A673 (cell line): ENCODE results near the gene KRTAP5-7. TPM values are rescaled to one million over a fixed set of nuclear protein-coding genes. Genes with fewer than 3 reads are reported as not detected.

Source experiments
- BruUV-seq: library from RNA; stranded (reverse); fragments of 400-500 nt; replicated peaks from 2 replicates; lab custom pipeline; 2021; lab: Mats Ljungman, UMichigan
- CTCF ChIA-PET: fragments of 300-600 bp; sonication (Branson Sonifier 250); formaldehyde crosslinking; loops from one replicate; lab custom pipeline; 2022; ENCODE audit warnings: antibody characterized with exemption; lab: Charles Lee
- POLR2A ChIA-PET: fragments of 300-600 bp; sonication (Branson Sonifier 250); formaldehyde crosslinking; loops from one replicate; lab custom pipeline; 2022; ENCODE audit warnings: antibody characterized with exemption; ENCODE audit not compliant: low non-redundant PET; lab: Charles Lee
- DNase-seq: peaks from one replicate; pipeline ENCODE4 v3.0.0-alpha.2; 2015; ENCODE audit warnings: low spot score
- H3K27ac ChIP-seq: fragments of 200-600 bp; sonication (generic); 2 replicates; pipeline ENCODE4 v1.5.1; 2016; ENCODE audit warnings: mixed run types, low read depth, mild to moderate bottlenecking, mixed read lengths, antibody characterized with exemption, low read length; ENCODE audit not compliant: poor library complexity, severe bottlenecking
- H3K27me3 ChIP-seq: fragments of 200-600 bp; sonication (generic); replicated peaks from 2 replicates; pipeline ENCODE4 v1.6.1; 2017; ENCODE audit warnings: mixed run types, low read depth, mild to moderate bottlenecking, mixed read lengths, antibody characterized with exemption, low read length; ENCODE audit not compliant: insufficient read depth, poor library complexity
- H3K36me3 ChIP-seq: fragments of 200-600 bp; sonication (generic); 2 replicates; pipeline ENCODE4 v1.6.1; 2016; ENCODE audit warnings: mixed run types, mild to moderate bottlenecking, mixed read lengths, antibody characterized with exemption, low read length; ENCODE audit not compliant: insufficient read depth, poor library complexity, severe bottlenecking
- H3K4me1 ChIP-seq: fragments of 200-600 bp; sonication (generic); 2 replicates; pipeline ENCODE4 v1.6.1; 2017; ENCODE audit warnings: mixed run types, mild to moderate bottlenecking, mixed read lengths, antibody characterized with exemption, low read length; ENCODE audit not compliant: insufficient read depth, poor library complexity, severe bottlenecking
- H3K4me3 ChIP-seq: fragments of 200-600 bp; sonication (generic); 2 replicates; pipeline ENCODE4 v1.5.1; 2016; ENCODE audit warnings: low read depth, mixed run types, mild to moderate bottlenecking, mixed read lengths, low read length; ENCODE audit not compliant: poor library complexity, severe bottlenecking
- H3K9me3 ChIP-seq: fragments of 200-600 bp; sonication (generic); 2 replicates; pipeline ENCODE4 v1.6.1; 2016; ENCODE audit warnings: mixed run types, low read depth, mild to moderate bottlenecking, mixed read lengths, antibody characterized with exemption, low read length; ENCODE audit not compliant: poor library complexity, severe bottlenecking
- EZH2 ChIP-seq: fragments of 200-600 bp; sonication (generic); IDR thresholded peaks from 2 replicates; pipeline ENCODE4 v1.6.1; 2017; ENCODE audit warnings: borderline replicate concordance, low read depth, mild to moderate bottlenecking, mixed read lengths, antibody characterized with exemption, low read length; ENCODE audit not compliant: poor library complexity, severe bottlenecking
- intact Hi-C: fragments of 100-400 bp; cut with micrococcal nuclease; formaldehyde crosslinking; loops from one replicate; pipeline ENCODE4 v1.10.0; 2022; ENCODE audit not compliant: unreplicated experiment
- total RNA-seq: library from RNA; stranded (reverse); gene quantifications from 2 replicates; pipeline ENCODE4 v1.2.3, GENCODE V29; 2021
- TF ChIP-seq, protein P1 (sequence below): fragments of 300-800, 200-600 bp; sonication (generic); conservative IDR thresholded peaks from 2 replicates; pipeline ENCODE4 v1.5.1; 2017; ENCODE audit warnings: low read depth, mild to moderate bottlenecking, antibody characterized with exemption, low read length, moderate library complexity, mixed read lengths

KRTAP5-7 gene
- total RNA-seq, 1 experiment from 2014 or later, result not detected

DNA sequence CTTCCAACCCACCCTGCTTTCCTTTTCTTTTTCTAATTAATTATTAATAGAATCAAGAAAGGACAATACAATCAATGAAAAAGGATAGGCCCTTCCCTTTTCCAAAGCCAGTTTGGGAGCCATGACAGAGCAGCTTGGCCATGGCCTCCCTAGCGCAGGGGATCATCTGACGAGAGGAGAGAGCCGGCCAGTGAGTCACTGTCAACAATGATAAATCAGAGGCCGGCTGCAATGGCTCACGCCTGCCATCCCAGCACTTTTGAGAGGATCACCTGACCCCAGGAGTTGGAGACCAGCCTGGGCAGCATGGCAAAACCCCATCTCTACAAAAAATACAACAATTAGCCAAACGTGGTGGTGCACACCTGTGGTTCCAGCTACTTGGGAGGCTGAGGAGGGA, 27.5 kb upstream of the KRTAP5-7 start:
- no peak for DNase-seq
- Histone ChIP-seq H3K27ac (no peak overlapping the region), H3K36me3 (peaks cover 13% of the 10 kb centered on the region), H3K4me1 (peaks cover 11% of the 10 kb centered on the region), H3K9me3 (no peaks in the 10 kb centered on the region), H3K27me3 (no peaks in the 10 kb centered on the region), H3K4me3 (no peak overlapping the region)
- CTCF ChIA-PET, result no interaction called here
- TF ChIP-seq EZH2, result no peak
- TF ChIP-seq, protein P1, sequence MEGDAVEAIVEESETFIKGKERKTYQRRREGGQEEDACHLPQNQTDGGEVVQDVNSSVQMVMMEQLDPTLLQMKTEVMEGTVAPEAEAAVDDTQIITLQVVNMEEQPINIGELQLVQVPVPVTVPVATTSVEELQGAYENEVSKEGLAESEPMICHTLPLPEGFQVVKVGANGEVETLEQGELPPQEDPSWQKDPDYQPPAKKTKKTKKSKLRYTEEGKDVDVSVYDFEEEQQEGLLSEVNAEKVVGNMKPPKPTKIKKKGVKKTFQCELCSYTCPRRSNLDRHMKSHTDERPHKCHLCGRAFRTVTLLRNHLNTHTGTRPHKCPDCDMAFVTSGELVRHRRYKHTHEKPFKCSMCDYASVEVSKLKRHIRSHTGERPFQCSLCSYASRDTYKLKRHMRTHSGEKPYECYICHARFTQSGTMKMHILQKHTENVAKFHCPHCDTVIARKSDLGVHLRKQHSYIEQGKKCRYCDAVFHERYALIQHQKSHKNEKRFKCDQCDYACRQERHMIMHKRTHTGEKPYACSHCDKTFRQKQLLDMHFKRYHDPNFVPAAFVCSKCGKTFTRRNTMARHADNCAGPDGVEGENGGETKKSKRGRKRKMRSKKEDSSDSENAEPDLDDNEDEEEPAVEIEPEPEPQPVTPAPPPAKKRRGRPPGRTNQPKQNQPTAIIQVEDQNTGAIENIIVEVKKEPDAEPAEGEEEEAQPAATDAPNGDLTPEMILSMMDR, result no peak
- POLR2A ChIA-PET, result interaction anchor here (0.7 kb wide), 1 partner anchor 144 kb away, joined by 3 read pairs; no protein-coding TSS in a partner anchor
- BruUV-seq, result no TSS peak
- intact Hi-C loops, result no loop called here

DNA sequence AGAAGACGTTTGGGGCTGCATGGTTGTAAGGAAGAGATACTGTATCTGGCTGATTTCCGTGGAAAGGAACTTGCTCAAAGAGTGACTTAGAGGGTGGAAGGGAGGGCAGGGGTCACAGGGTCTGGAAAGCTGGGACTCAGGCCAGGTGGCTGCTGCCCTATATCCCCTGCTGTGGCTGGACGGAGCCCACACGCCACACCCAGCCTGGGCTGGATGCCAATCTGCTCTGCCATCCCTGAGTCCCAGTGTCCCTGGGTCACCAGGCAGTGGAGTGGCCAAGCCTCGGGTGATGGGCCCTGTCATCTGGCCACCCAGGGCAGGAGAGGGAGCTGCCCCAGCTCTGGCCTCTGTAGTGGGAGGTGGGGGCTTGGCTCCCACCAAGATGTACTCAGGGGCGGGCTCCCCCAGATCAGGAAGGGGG, 26.5 kb upstream of the KRTAP5-7 start:
- ChIA-PET CTCF (no interaction called here), POLR2A (no interaction called here)
- H3K27ac ChIP-seq, result no peak overlapping the region

DNA sequence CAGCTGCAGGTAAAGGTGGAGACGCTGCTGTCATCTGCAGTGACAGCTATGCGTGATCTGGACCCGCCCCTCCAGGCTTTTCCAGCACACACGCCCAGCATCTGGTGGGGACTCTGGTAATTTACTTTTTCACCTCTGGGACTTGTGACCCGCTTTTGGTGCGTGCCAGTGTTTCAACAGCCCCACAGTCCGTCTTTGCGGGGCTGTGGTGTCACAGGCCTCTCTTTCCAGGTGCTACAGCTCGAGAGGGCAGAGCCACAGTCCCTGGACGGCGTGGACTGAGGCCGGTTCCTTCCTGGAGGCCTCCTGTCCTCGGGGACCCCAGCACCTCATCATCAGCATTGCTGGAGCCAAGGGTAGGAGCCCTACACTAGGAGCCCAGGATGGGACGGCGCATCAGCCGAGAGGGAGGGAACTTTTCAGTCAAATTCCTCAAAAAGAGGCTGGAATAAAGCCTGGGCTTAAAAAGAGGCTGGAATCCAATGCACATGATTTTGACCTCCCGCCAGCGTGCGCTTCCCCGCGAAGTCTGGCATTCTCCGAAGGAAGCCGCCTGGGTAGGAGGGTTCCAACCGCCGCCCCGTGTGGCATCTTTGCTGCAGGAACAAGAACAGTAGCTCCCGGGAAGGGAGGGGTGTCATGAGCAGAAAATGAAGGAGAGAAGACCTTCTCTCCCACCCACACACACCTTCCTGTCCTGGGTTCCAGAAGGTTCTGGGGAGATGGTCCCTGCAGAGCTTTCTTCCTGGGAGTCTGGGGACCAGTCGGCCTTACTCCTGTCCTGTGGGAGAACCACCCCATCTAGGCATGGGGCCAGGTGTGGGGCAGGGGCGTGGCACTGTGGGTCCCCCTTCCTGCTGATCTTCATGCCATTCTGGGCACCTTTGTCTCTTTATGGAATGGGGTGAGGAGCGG, 25.7 kb upstream of the KRTAP5-7 start:
- no peak overlapping the region for H3K27ac ChIP-seq
- no peak for DNase-seq
- intact Hi-C loops, result no loop called here
- H3K27me3 ChIP-seq, result no peaks in the 10 kb centered on the region
- no peaks in the 10 kb centered on the region for H3K9me3 ChIP-seq
- peaks cover 17% of the 10 kb centered on the region for H3K4me1 ChIP-seq
- ChIA-PET CTCF (no interaction called here), POLR2A (no interaction called here)
- peaks cover 13% of the 10 kb centered on the region for H3K36me3 ChIP-seq
- TF ChIP-seq EZH2, result no peak
- TF ChIP-seq, protein P1, result no peak
- H3K4me3 ChIP-seq, result no peak overlapping the region
- BruUV-seq, result no TSS peak

More for the DNA sequence above, 26.5 kb upstream of the KRTAP5-7 start:
- Histone ChIP-seq H3K27me3 (no peaks in the 10 kb centered on the region), H3K4me1 (peaks cover 17% of the 10 kb centered on the region), H3K4me3 (no peak overlapping the region), H3K9me3 (no peaks in the 10 kb centered on the region), H3K36me3 (peaks cover 13% of the 10 kb centered on the region)
- intact Hi-C loops, result no loop called here
- no peak for TF ChIP-seq EZH2
- TF ChIP-seq, protein P1, result no peak
- BruUV-seq, result no TSS peak
- DNase-seq, result no peak
